Measurements from ENCODE around the gene CLDND2. TPM values are rescaled to one million over a fixed set of nuclear protein-coding genes. Genes with fewer than 3 reads are reported as not detected.

The CLDND2 gene
- total and polyA plus RNA-seq, 2 of the 8 experiments (the other 6 are each of a cell fraction or from before 2014, with no cell fraction given): 0.21 to 0.56 TPM

GRCh38 chr19:51365211-51365964 is 3.4 kb downstream of the CLDND2 start:
- POLR2A ChIA-PET (ENCODE audit: partially characterized antibody): interaction anchor here (0.7 to 2.9 kb wide), 7 partner anchors 16 to 207 kb away, joined by 3 to 13 read pairs (median 4); partner anchors contain the start of gene VSIG10L
- no peak for FAIRE-seq
- peak overlapping the region; percentile 0 to 68 (median 50); a peak in 6 of 7 replicates for H3K9ac ChIP-seq (replicated peaks in 1 of 4; ENCODE audit: extremely low read depth in 1 of 4, low read depth in 3 of 4, low read length in 3 of 4)
- no peak overlapping the region for H2BK120ac ChIP-seq (replicated peaks; ENCODE audit: low read depth, low read length)
- no peaks in the 10 kb centered on the region for H4K20me1 ChIP-seq (replicated peaks in 1 of 2; ENCODE audit: control insufficient read depth in 1 of 2, insufficient read depth in 2 of 2, low read length in 2 of 2)
- no peak overlapping the region for H3K18ac ChIP-seq (ENCODE audit: extremely low read depth, low read length)
- H2AFZ ChIP-seq (ENCODE audit: low read length): peak overlapping the region; percentile 89; the same call in 1 of the 2 replicates
- H2BK15ac ChIP-seq (ENCODE audit: low read length): no peak overlapping the region
- peak overlapping the region; percentile 65 to 97 (median 80) for H3K4me3 ChIP-seq (ENCODE audit: extremely low read depth in 1 of 4, insufficient read depth in 2 of 4, low read depth in 3 of 4, low read length in 4 of 4)
- H3K4ac ChIP-seq (replicated peaks; ENCODE audit: insufficient read length, low read depth, low read length): peak overlapping the region; percentile 57
- peak overlapping the region; percentile 18; the same call in 1 of the 2 replicates for H2BK12ac ChIP-seq (ENCODE audit: low read depth, low read length)
- H2BK20ac ChIP-seq (ENCODE audit: low read length): no peak overlapping the region
- H4K8ac ChIP-seq (ENCODE audit: extremely low read depth, insufficient read depth, low read length): no peak overlapping the region
- H3K23me2 ChIP-seq (ENCODE audit: low read depth, low read length): peaks cover 18% of the 10 kb centered on the region
- CTCF ChIA-PET (ENCODE audit: partially characterized antibody): interaction anchor here (0.6 to 3.5 kb wide), 10 partner anchors 14 to 56 kb away, joined by 3 to 14 read pairs (median 4); partner anchors contain the start of gene VSIG10L
- H4K91ac ChIP-seq (replicated peaks; ENCODE audit: insufficient read length, low read length): peak overlapping the region; percentile 82
- H4K5ac ChIP-seq (ENCODE audit: insufficient read length, low read depth, low read length): no peak overlapping the region
- H3K56ac ChIP-seq (replicated peaks; ENCODE audit: insufficient read length, low read depth, low read length): no peak overlapping the region
- H3K27me3 ChIP-seq (replicated peaks in 1 of 4; ENCODE audit: control insufficient read depth in 3 of 4, extremely low read depth in 1 of 4, insufficient read depth in 3 of 4, low read length in 3 of 4): no peaks in the 10 kb centered on the region
- no peak for DNase-seq (ENCODE audit: low read depth in 1 of 2, low spot score in 2 of 2)
- no peaks in the 10 kb centered on the region for H3K36me3 ChIP-seq (ENCODE audit: control insufficient read depth in 2 of 4, insufficient read depth in 4 of 4, low read length in 3 of 4)
- H3K14ac ChIP-seq (ENCODE audit: insufficient read length): no peak overlapping the region
- H3K79me2 ChIP-seq (ENCODE audit: control insufficient read depth in 1 of 2, insufficient read depth in 2 of 2, low read length in 2 of 2): no peaks in the 10 kb centered on the region
- H3K79me1 ChIP-seq (ENCODE audit: low read depth, low read length): no peaks in the 10 kb centered on the region
- no peak overlapping the region for H3K23ac ChIP-seq (ENCODE audit: insufficient read length)
- H2AK5ac ChIP-seq (ENCODE audit: low read depth, low read length): no peak overlapping the region
- no peak overlapping the region for H3K27ac ChIP-seq (ENCODE audit: low read depth, low read length)
- no peaks in the 10 kb centered on the region for H3K9me3 ChIP-seq (ENCODE audit: insufficient read depth in 2 of 2, low read depth in 1 of 2, low read length in 1 of 2)
- no peak overlapping the region; the same call in 1 of the 2 replicates for H2BK5ac ChIP-seq (ENCODE audit: low read depth, low read length)
- WGBS, 2 experiments (ENCODE audit: extremely low coverage in 1 of 2, insufficient coverage in 1 of 2, insufficient read length in 1 of 2, insufficient replicate concordance in 2 of 2, low coverage in 1 of 2, low lambda C conversion rate in 2 of 2, missing lambda C conversion rate in 1 of 2): 61% methylated on average over 10 of the region's 10 CpGs; no CpG with 5 or more reads in 1 of the 2 experiments
- peaks cover 2 to 18% (median 11%) of the 10 kb centered on the region in 4 experiments for H3K4me1 ChIP-seq (replicated peaks in 1 of 4; ENCODE audit: control insufficient read depth in 3 of 4, insufficient read depth in 4 of 4, low read length in 3 of 4)
- TF ChIP-seq KDM4A (IDR thresholded peaks at IDR 0.05; ENCODE audit: low read depth, low read length, severe bottlenecking): peak; percentile 11
- TF ChIP-seq PHF8 (conservative IDR thresholded peaks at IDR 0.05; ENCODE audit: low read depth, low read length): 0 out of 2 replicates have a peak, but pooled peaks have one; percentile 6
- TF ChIP-seq SIN3A (conservative IDR thresholded peaks at IDR 0.05 in 1 of 2, IDR thresholded peaks at IDR 0.05 in 1 of 2; ENCODE audit: low read depth in 1 of 2, low read length in 2 of 2): no peak
- H3K4me2 ChIP-seq (ENCODE audit: insufficient read depth in 1 of 2, low read depth in 2 of 2, low read length in 2 of 2): peak overlapping the region; percentile 87 to 97

All from H1 (cell line).